Stomach (tissue), 9 donors: ENCODE measurements around the gene SPATS2. TPM values are rescaled to one million over a fixed set of nuclear protein-coding genes. Genes with fewer than 3 reads are reported as not detected.
A peak's percentile ranks its signal among the peaks of the same experiment; 100 is the strongest.
"Not testable (repeated sequence)": the region's sequence is repeated elsewhere in the genome, so short reads cannot be mapped to it uniquely, and the experiment has no call there.

Experiments
- DNase-seq, 2 donors: peaks; one replicate each; pipeline versions ENCODE4 v3.0.0 to v3.0.0-alpha.2; 2013 to 2019
- H3K27ac ChIP-seq, 5 donors: fragments of 200-600 bp in 4 of 5; sonication (generic) in 4 of 5; one replicate each; pipeline ENCODE4 v1.5.1; 2013 to 2019; ENCODE audit warnings: mild to moderate bottlenecking in 1 of 5, moderate library complexity in 1 of 5
- H3K27me3 ChIP-seq, 3 donors: fragments of 200-600 bp; sonication (generic); one replicate each; pipeline ENCODE4 v1.5.1; 2017 to 2019; ENCODE audit warnings: mixed run types in 1 of 3
- H3K36me3 ChIP-seq, 4 donors: fragments of 200-600 bp; sonication (generic); 1 replicate in 3 of 4; 2 replicates in 1 of 4; pipeline ENCODE4 v1.5.1; 2016 to 2019
- H3K4me1 ChIP-seq, 4 donors: fragments of 200-600 bp; sonication (generic); one replicate each; pipeline ENCODE4 v1.5.1; 2016 to 2019
- H3K4me3 ChIP-seq, 4 donors: fragments of 200-600 bp; sonication (generic) in 3 of 4; one replicate each; pipeline ENCODE4 v1.5.1; 2016 to 2019; ENCODE audit warnings: mild to moderate bottlenecking in 1 of 4
- H3K9me3 ChIP-seq, 4 donors: fragments of 200-600 bp; sonication (generic); one replicate each; pipeline ENCODE4 v1.5.1; 2016 to 2019
- EP300 ChIP-seq: sonication (generic); formaldehyde crosslinking; IDR thresholded peaks from one replicate; pipeline ENCODE4 v1.6.1; 2017; ENCODE audit warnings: antibody characterized with exemption
- POLR2A ChIP-seq, 4 donors: fragments of 450-650 bp; IDR thresholded peaks; one replicate each; pipeline ENCODE4 v1.6.1; 2016; ENCODE audit warnings: antibody characterized with exemption in 4 of 4, control low read depth in 2 of 4, mild to moderate bottlenecking in 1 of 4, moderate library complexity in 1 of 4
- POLR2AphosphoS5 ChIP-seq, 3 donors: sonication (generic); formaldehyde crosslinking; IDR thresholded peaks; one replicate each; pipeline ENCODE4 v1.6.1; 2016; ENCODE audit warnings: antibody characterized with exemption in 3 of 3
- WGBS, 5 donors: extraction: QIAGEN DNeasy Blood & Tissue Kit in 3 of 5; methylation state at CpG; one replicate each; pipeline versions ENCODE4 v1.1.5 to v1.1.7; 2013 to 2018; 5-methylcytosine and 5-hydroxymethylcytosine counted together
- intact Hi-C: fragments of 100-400 bp; cut with DNase I; formaldehyde crosslinking; loops from one replicate; pipeline ENCODE4 v1.15.1; 2023; ENCODE audit warnings: low total_unique reads
- polyA plus RNA-seq, 3 donors: library from polyadenylated mRNA; stranded (reverse); fragments of 200-250 nt; gene quantifications; one replicate each; pipeline ENCODE4 v1.2.3, GENCODE V29; 2013
- total RNA-seq, 5 donors: library from RNA; depleted of rRNA; stranded (reverse); fragments of >200 nt; gene quantifications; one replicate each; pipeline versions ENCODE4 v1.1.0 to v1.2.3, GENCODE V29; 2014 to 2016
- TF ChIP-seq, protein P1 (sequence below), 7 experiments: fragments of 450-650 bp in 4 of 7; fragments of 200-600 bp in 3 of 7; sonication (generic) in 3 of 7; IDR thresholded peaks; one replicate each; pipeline ENCODE4 v1.5.1; 2016 to 2019; ENCODE audit warnings: antibody characterized with exemption in 7 of 7, control low read depth in 2 of 7, mild to moderate bottlenecking in 1 of 7
- donor health status: healthy with polysubstance abuse.
- donor health status: Bipolar disorder and iron deficiency.
- donor health status: healthy.

Gene SPATS2
- total and polyA plus RNA-seq, 8 donors: 8.0 to 194 (median 17.8) TPM

DNA sequence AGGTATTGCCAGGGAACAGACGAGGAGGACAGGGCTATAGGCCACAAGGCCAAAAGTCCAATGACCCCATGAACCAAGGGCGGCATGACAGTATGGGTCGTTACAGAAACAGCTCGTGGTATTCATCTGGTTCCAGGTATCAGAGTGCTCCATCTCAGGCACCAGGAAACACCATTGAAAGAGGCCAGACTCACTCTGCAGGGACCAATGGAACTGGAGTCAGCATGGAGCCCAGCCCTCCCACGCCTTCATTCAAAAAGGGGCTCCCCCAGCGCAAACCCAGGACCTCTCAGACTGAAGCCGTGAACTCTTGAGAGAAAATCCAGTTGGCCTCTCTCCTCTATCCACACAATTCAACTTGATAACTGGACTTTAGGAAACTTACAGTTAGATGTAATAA lies 158.7 kb downstream of the SPATS2 start:
- Histone ChIP-seq H3K36me3 (peaks cover 4 to 53% (median 51%) of the 10 kb centered on the region in 4 donors), H3K4me3 (no peak overlapping the region), H3K9me3 (no peaks in the 10 kb centered on the region), H3K27ac (no peak overlapping the region), H3K4me1 (peaks cover 0 to 16% (median 0%) of the 10 kb centered on the region in 4 donors), H3K27me3 (no peaks in the 10 kb centered on the region)
- intact Hi-C loops: no loop called here
- TF ChIP-seq EP300: no peak
- no peak for TF ChIP-seq POLR2AphosphoS5 (IDR thresholded peaks at IDR 0.05)
- TF ChIP-seq, protein P1, sequence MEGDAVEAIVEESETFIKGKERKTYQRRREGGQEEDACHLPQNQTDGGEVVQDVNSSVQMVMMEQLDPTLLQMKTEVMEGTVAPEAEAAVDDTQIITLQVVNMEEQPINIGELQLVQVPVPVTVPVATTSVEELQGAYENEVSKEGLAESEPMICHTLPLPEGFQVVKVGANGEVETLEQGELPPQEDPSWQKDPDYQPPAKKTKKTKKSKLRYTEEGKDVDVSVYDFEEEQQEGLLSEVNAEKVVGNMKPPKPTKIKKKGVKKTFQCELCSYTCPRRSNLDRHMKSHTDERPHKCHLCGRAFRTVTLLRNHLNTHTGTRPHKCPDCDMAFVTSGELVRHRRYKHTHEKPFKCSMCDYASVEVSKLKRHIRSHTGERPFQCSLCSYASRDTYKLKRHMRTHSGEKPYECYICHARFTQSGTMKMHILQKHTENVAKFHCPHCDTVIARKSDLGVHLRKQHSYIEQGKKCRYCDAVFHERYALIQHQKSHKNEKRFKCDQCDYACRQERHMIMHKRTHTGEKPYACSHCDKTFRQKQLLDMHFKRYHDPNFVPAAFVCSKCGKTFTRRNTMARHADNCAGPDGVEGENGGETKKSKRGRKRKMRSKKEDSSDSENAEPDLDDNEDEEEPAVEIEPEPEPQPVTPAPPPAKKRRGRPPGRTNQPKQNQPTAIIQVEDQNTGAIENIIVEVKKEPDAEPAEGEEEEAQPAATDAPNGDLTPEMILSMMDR (IDR thresholded peaks at IDR 0.05): no peak
- no peak for TF ChIP-seq POLR2A (IDR thresholded peaks at IDR 0.05)
- WGBS, 5 donors: 91 to 96% (median 93%) methylated on average over 7 of the region's 7 CpGs
- DNase-seq: no peak

DNA sequence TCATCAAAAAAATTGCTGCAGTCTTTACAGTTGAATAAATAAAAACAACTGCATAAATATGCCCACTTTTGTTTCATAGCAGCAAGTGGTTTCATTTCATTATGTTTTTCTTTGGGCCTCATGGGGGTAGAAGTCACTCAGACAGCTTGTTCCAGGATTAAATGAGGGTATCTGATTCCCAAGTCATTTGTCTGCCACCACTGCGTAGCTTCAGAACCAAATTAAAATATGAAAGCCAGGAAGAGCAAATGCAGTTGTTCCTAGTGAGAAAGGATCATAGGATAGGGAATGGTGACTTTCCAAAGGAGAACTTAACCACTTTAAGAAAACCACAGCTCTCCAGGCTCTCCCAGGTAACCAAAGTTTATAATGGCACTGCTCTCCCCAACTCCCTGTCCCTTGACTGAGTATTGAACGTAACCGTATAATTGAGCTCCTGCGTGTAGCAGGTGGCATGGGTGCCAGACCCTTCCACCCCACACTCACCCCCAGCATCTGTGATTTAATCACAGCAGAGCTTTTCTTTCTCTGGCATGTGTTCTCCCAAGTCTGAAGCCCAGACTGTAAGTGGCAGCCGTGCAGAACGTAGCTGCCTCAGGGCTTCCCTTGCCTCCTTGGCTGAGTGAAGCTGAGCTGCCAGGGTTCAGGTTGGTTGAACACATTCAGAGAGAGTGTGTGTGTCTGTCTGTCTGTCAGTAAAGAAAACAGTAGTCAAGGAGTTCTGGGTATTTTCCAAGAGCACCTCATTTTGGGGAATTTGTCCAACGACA lies 160.3 kb downstream of the SPATS2 start:
- peaks cover 0 to 16% (median 2%) of the 10 kb centered on the region in 4 donors for H3K4me1 ChIP-seq
- intact Hi-C loops: no loop called here
- DNase-seq: peak in 1 of 2 donors; percentile 11
- peaks cover 0 to 49% (median 47%) of the 10 kb centered on the region in 4 donors for H3K36me3 ChIP-seq
- H3K27me3 ChIP-seq: no peaks in the 10 kb centered on the region
- WGBS, 5 donors: 80 to 95% (median 94%) methylated on average over 7 of the region's 7 CpGs
- H3K4me3 ChIP-seq: no peak overlapping the region
- H3K27ac ChIP-seq: no peak overlapping the region
- no peaks in the 10 kb centered on the region for H3K9me3 ChIP-seq
- TF ChIP-seq POLR2AphosphoS5 (IDR thresholded peaks at IDR 0.05): no peak

DNA sequence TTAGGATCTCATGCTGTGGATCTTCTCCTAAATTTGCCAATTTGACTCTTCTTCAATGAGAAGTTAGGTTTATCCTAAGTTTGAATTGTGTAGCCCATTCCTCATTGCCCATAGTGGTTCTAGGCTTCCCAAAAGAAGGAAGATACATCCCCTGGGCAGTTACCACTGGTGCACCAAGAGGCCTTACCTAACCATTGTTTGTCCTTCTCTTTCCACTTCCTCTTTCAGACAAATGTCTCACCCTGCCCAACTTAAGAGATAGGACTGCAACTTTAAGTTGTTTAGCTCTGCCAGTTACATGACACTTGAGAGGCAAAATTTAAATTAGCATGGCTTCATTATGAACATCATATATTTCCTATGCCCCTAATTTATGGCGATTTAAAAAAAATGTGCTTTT lies 162.2 kb downstream of the SPATS2 start:
- intact Hi-C loops: no loop called here

DNA sequence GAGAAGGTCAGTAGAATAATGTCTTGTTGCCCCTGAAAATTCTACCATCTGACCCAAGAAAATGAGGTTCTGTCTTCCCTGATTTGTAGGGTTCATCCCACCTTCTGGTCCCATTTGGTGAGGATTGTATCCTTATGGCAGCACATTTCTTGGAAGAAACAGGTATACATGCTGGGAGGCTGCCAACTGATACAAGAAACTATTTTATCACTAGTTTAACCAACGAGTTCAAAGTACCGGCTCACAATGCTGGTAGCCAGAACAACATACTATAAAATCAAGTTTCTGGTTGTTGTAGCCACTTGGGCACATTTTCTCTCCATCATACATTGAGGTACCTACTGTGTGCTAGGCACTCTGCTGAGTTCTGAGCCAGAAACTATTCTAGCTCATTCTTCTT lies 164.5 kb downstream of the SPATS2 start:
- DNase-seq: no peak
- 26 to 59% (median 32%) methylated on average over 2 of the region's 2 CpGs for WGBS, 5 donors
- intact Hi-C loops: no loop called here
- TF ChIP-seq, protein P1 (IDR thresholded peaks at IDR 0.05): no peak
- TF ChIP-seq POLR2AphosphoS5 (IDR thresholded peaks at IDR 0.05) (no peak), POLR2A (IDR thresholded peaks at IDR 0.05) (no peak), EP300 (no peak)
- H3K4me1 ChIP-seq: peaks cover 0 to 5% (median 0%) of the 10 kb centered on the region in 4 donors
- no peaks in the 10 kb centered on the region for H3K9me3 ChIP-seq
- H3K4me3 ChIP-seq: no peak overlapping the region
- H3K27ac ChIP-seq: no peak overlapping the region
- H3K36me3 ChIP-seq: peaks cover 0 to 12% (median 10%) of the 10 kb centered on the region in 4 donors
- H3K27me3 ChIP-seq: peaks cover 0 to 18% (median 0%) of the 10 kb centered on the region in 3 donors

More for the DNA sequence above, 162.2 kb downstream of the SPATS2 start:
- 87 to 100% (median 94%) methylated on average over 1 of the region's 1 CpG for WGBS, 5 donors
- Histone ChIP-seq H3K4me1 (peaks cover 0 to 13% (median 2%) of the 10 kb centered on the region in 4 donors), H3K4me3 (no peak overlapping the region), H3K9me3 (no peaks in the 10 kb centered on the region), H3K27ac (no peak overlapping the region), H3K36me3 (peaks cover 0 to 35% (median 33%) of the 10 kb centered on the region in 4 donors), H3K27me3 (no peaks in the 10 kb centered on the region)
- TF ChIP-seq POLR2A (IDR thresholded peaks at IDR 0.05): no peak
- TF ChIP-seq EP300: no peak
- TF ChIP-seq POLR2AphosphoS5 (IDR thresholded peaks at IDR 0.05): no peak
- TF ChIP-seq, protein P1 (IDR thresholded peaks at IDR 0.05): no peak
- no peak for DNase-seq

DNA sequence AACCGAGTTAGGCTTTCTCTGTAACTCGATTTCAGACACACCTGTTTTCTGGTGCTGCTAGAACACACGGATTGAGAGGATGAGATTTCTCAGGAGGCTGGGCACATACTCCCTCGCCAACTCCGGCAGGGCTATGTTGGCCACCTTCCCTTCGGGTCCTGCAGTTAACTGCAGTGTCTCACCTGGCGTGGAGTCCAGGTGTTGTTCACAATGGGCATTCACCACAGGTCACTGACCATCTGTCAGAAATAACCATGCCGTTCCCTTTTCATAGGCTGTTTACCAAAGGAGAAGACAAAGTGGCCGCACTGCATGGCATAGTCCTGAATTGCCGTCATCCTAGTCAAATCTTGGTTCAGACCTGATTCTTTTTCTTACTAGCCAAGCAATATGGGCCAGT lies 166.1 kb downstream of the SPATS2 start:
- H3K36me3 ChIP-seq: no peaks in the 10 kb centered on the region
- TF ChIP-seq, protein P1 (IDR thresholded peaks at IDR 0.05): no peak
- TF ChIP-seq EP300 (no peak), POLR2AphosphoS5 (IDR thresholded peaks at IDR 0.05) (no peak), POLR2A (IDR thresholded peaks at IDR 0.05) (no peak)
- WGBS, 5 donors: 35 to 65% (median 54%) methylated on average over 10 of the region's 10 CpGs
- peak in 1 of 2 donors; percentile 28 for DNase-seq
- H3K9me3 ChIP-seq: no peaks in the 10 kb centered on the region
- peaks cover 9 to 16% (median 10%) of the 10 kb centered on the region in 4 donors for H3K4me1 ChIP-seq
- intact Hi-C loops: no loop called here
- H3K4me3 ChIP-seq: no peak overlapping the region
- H3K27me3 ChIP-seq: peaks cover 0 to 34% (median 14%) of the 10 kb centered on the region in 3 donors
- H3K27ac ChIP-seq: peak overlapping the region in 1 of 5 donors; percentile 14

DNA sequence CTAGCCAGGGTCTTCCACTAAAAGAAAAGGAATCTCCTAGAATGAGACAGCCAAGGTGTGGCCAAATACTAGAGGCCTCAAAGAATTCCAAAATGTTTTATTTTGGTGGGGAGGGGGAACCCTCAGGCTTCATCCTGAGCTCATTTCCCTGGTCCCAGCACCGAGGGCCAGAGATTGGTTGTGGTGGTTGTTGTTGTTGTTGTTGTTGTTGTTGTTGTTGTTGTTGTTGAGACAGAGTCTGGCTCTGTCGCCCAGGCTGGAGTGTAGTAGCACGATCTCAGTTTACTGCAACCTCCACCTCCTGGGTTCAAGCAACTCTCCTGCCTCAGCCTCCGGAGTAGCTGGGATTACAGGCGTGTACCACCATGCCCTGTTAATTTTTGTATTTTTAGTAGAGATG lies 166.9 kb downstream of the SPATS2 start:
- H3K4me3 ChIP-seq, H3K27ac ChIP-seq, intact Hi-C loops, H3K9me3 ChIP-seq, H3K36me3 ChIP-seq: not testable (repeated sequence)
- peaks cover 16 to 22% (median 18%) of the 10 kb centered on the region in 4 donors for H3K4me1 ChIP-seq
- WGBS, 5 donors: 87 to 97% (median 91%) methylated on average over 5 of the region's 5 CpGs
- peak in 1 of 2 donors; percentile 10 for DNase-seq
- H3K27me3 ChIP-seq: peaks cover 2 to 42% (median 22%) of the 10 kb centered on the region in 3 donors
